HepG2 (cell line): ENCODE results near the gene VWCE. TPM values are rescaled to one million over a fixed set of nuclear protein-coding genes. Genes with fewer than 3 reads are reported as not detected.

Experiments used
- ARHGAP35 ChIP-seq: sonication (generic); formaldehyde crosslinking; IDR thresholded peaks from 2 replicates; pipeline ENCODE4 v1.9.0; 2022; ENCODE audit warnings: mild to moderate bottlenecking, inconsistent platforms, moderate library complexity, missing genetic modification reagents, borderline replicate concordance
- EP300 ChIP-seq, 3 experiments: sonication (generic) in 1 of 3; formaldehyde crosslinking in 1 of 3; IDR thresholded peaks; 2 replicates each; pipeline versions ENCODE4 v1.5.1 to v1.6.1; 2011 to 2020; ENCODE audit warnings: low read depth in 2 of 3, low read length in 2 of 3, borderline replicate concordance in 1 of 3, improper control_type of control experiment in 1 of 3, mild to moderate bottlenecking in 1 of 3, missing genetic modification reagents in 1 of 3, moderate library complexity in 1 of 3
- FOXK2 ChIP-seq: fragments of 450-650 bp; IDR thresholded peaks from 2 replicates; pipeline ENCODE4 v1.6.1; 2016
- KAT7 ChIP-seq: IDR thresholded peaks from 2 replicates; pipeline ENCODE4 v1.6.1; 2018; ENCODE audit warnings: borderline replicate concordance, missing compliant biosample characterization
- SOX6 ChIP-seq, 2 experiments: fragments of 450-650 bp in 1 of 2; sonication (generic) in 1 of 2; formaldehyde crosslinking in 1 of 2; IDR thresholded peaks; 2 replicates each; pipeline versions ENCODE4 v1.4.0 to v1.6.1; 2017 to 2020; ENCODE audit warnings: antibody characterized with exemption in 1 of 2, mild to moderate bottlenecking in 1 of 2, missing genetic modification reagents in 1 of 2
- ZNF160 ChIP-seq: sonication (generic); formaldehyde crosslinking; IDR thresholded peaks from 2 replicates; pipeline ENCODE4 v1.8.0; 2022; ENCODE audit warnings: mild to moderate bottlenecking, inconsistent platforms, missing genetic modification reagents
- ZNF619 ChIP-seq: sonication (generic); formaldehyde crosslinking; IDR thresholded peaks from 2 replicates; pipeline ENCODE4 v1.4.0; 2020; ENCODE audit warnings: mild to moderate bottlenecking, missing genetic modification reagents
- ZNF7 ChIP-seq: IDR thresholded peaks from 2 replicates; pipeline ENCODE4 v1.6.1; 2016; ENCODE audit warnings: missing biosample characterization, missing genetic modification reagents
- ZNF75D ChIP-seq: sonication (generic); formaldehyde crosslinking; IDR thresholded peaks from 2 replicates; pipeline ENCODE4 v1.8.1; 2023; ENCODE audit warnings: missing genetic modification reagents, mild to moderate bottlenecking, borderline replicate concordance
- ZSCAN22 ChIP-seq: sonication (generic); formaldehyde crosslinking; IDR thresholded peaks from 2 replicates; pipeline ENCODE4 v1.4.0; 2020; ENCODE audit warnings: mild to moderate bottlenecking, missing genetic modification reagents
- polyA plus RNA-seq, 8 experiments: library from polyadenylated mRNA; depleted of rRNA in 3 of 8; stranded (reverse) in 7 of 8; unstranded in 1 of 8; fragments of >200 nt; fragmentation: Illumina TruSeq in 4 of 8; extraction: Trizol in 4 of 8; gene quantifications; 2 replicates each; pipeline versions ENCODE4 v1.2.1 to v1.2.3, GENCODE V29; 2011 to 2016; ENCODE audit warnings: low read depth in 4 of 8, missing spikeins in 1 of 8, mixed read lengths in 1 of 8; ENCODE audit not compliant: insufficient read depth in 1 of 8
- total RNA-seq, 5 experiments: library from RNA; depleted of rRNA; stranded (reverse); fragments of >200 nt; fragmentation: Illumina TruSeq; extraction: Trizol; gene quantifications; 2 replicates each; pipeline ENCODE4 v1.2.3, GENCODE V29; 2016; ENCODE audit warnings: low read depth in 1 of 5
- TF ChIP-seq, protein P1 (sequence below): sonication (generic); formaldehyde crosslinking; IDR thresholded peaks from 2 replicates; pipeline ENCODE4 v1.5.1; 2020; ENCODE audit warnings: mild to moderate bottlenecking, missing genetic modification reagents, moderate library complexity
- TF ChIP-seq, protein P2 (sequence below): sonication (generic); formaldehyde crosslinking; conservative IDR thresholded peaks from 2 replicates; pipeline ENCODE4 v1.4.0; 2020; ENCODE audit warnings: mild to moderate bottlenecking, missing genetic modification reagents, moderate library complexity
- TF ChIP-seq, protein P3 (sequence below): sonication (generic); formaldehyde crosslinking; IDR thresholded peaks from 2 replicates; pipeline ENCODE4 v1.4.0; 2020; ENCODE audit warnings: missing genetic modification reagents, borderline replicate concordance

VWCE gene
- total and polyA plus RNA-seq, 2 of the 13 experiments (the other 11 are each of a cell fraction or from before 2014, with no cell fraction given), result 27.6 to 58.3 TPM

GRCh38 chr11:61332797-61333549, 37.9 kb upstream of the VWCE start, which contains the start of the genes DDB1 and TKFC (continued):
- TF ChIP-seq, protein P1, sequence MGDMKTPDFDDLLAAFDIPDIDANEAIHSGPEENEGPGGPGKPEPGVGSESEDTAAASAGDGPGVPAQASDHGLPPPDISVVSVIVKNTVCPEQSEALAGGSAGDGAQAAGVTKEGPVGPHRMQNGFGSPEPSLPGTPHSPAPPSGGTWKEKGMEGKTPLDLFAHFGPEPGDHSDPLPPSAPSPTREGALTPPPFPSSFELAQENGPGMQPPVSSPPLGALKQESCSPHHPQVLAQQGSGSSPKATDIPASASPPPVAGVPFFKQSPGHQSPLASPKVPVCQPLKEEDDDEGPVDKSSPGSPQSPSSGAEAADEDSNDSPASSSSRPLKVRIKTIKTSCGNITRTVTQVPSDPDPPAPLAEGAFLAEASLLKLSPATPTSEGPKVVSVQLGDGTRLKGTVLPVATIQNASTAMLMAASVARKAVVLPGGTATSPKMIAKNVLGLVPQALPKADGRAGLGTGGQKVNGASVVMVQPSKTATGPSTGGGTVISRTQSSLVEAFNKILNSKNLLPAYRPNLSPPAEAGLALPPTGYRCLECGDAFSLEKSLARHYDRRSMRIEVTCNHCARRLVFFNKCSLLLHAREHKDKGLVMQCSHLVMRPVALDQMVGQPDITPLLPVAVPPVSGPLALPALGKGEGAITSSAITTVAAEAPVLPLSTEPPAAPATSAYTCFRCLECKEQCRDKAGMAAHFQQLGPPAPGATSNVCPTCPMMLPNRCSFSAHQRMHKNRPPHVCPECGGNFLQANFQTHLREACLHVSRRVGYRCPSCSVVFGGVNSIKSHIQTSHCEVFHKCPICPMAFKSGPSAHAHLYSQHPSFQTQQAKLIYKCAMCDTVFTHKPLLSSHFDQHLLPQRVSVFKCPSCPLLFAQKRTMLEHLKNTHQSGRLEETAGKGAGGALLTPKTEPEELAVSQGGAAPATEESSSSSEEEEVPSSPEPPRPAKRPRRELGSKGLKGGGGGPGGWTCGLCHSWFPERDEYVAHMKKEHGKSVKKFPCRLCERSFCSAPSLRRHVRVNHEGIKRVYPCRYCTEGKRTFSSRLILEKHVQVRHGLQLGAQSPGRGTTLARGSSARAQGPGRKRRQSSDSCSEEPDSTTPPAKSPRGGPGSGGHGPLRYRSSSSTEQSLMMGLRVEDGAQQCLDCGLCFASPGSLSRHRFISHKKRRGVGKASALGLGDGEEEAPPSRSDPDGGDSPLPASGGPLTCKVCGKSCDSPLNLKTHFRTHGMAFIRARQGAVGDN (CRISPR knock-in tag), result peak; percentile 97
- TF ChIP-seq ZSCAN22 (CRISPR knock-in tag) (0 out of 2 replicates have a peak, but pooled peaks have one; percentile 51), ZNF619 (CRISPR knock-in tag) (peak; percentile 58; the same call in 1 of the 2 replicates), KAT7 (CRISPR knock-in tag) (peak; percentile 78), ZNF160 (CRISPR knock-in tag) (no peak; the same call in 1 of the 2 replicates), ZNF75D (CRISPR knock-in tag) (0 out of 2 replicates have a peak, but pooled peaks have one; percentile 32), ARHGAP35 (CRISPR knock-in tag) (no peak), FOXK2 (no peak), EP300 (IDR thresholded peaks at IDR 0.05; ENCODE audit: low read depth in 2 of 2, low read length in 2 of 2) (no peak; a peak in 1 of 4 replicates), EP300 (CRISPR knock-in tag; IDR thresholded peaks at IDR 0.05; ENCODE audit: borderline replicate concordance) (no peak; the same call in 1 of the 2 replicates), SOX6 (IDR thresholded peaks at IDR 0.05) (no peak), SOX6 (CRISPR knock-in tag; IDR thresholded peaks at IDR 0.05) (peak; percentile 42), ZNF7 (no peak)
- TF ChIP-seq, protein P2, sequence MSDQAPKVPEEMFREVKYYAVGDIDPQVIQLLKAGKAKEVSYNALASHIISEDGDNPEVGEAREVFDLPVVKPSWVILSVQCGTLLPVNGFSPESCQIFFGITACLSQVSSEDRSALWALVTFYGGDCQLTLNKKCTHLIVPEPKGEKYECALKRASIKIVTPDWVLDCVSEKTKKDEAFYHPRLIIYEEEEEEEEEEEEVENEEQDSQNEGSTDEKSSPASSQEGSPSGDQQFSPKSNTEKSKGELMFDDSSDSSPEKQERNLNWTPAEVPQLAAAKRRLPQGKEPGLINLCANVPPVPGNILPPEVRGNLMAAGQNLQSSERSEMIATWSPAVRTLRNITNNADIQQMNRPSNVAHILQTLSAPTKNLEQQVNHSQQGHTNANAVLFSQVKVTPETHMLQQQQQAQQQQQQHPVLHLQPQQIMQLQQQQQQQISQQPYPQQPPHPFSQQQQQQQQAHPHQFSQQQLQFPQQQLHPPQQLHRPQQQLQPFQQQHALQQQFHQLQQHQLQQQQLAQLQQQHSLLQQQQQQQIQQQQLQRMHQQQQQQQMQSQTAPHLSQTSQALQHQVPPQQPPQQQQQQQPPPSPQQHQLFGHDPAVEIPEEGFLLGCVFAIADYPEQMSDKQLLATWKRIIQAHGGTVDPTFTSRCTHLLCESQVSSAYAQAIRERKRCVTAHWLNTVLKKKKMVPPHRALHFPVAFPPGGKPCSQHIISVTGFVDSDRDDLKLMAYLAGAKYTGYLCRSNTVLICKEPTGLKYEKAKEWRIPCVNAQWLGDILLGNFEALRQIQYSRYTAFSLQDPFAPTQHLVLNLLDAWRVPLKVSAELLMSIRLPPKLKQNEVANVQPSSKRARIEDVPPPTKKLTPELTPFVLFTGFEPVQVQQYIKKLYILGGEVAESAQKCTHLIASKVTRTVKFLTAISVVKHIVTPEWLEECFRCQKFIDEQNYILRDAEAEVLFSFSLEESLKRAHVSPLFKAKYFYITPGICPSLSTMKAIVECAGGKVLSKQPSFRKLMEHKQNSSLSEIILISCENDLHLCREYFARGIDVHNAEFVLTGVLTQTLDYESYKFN (CRISPR knock-in tag), result peak; percentile 41; the same call in 1 of the 2 replicates
- TF ChIP-seq, protein P3, sequence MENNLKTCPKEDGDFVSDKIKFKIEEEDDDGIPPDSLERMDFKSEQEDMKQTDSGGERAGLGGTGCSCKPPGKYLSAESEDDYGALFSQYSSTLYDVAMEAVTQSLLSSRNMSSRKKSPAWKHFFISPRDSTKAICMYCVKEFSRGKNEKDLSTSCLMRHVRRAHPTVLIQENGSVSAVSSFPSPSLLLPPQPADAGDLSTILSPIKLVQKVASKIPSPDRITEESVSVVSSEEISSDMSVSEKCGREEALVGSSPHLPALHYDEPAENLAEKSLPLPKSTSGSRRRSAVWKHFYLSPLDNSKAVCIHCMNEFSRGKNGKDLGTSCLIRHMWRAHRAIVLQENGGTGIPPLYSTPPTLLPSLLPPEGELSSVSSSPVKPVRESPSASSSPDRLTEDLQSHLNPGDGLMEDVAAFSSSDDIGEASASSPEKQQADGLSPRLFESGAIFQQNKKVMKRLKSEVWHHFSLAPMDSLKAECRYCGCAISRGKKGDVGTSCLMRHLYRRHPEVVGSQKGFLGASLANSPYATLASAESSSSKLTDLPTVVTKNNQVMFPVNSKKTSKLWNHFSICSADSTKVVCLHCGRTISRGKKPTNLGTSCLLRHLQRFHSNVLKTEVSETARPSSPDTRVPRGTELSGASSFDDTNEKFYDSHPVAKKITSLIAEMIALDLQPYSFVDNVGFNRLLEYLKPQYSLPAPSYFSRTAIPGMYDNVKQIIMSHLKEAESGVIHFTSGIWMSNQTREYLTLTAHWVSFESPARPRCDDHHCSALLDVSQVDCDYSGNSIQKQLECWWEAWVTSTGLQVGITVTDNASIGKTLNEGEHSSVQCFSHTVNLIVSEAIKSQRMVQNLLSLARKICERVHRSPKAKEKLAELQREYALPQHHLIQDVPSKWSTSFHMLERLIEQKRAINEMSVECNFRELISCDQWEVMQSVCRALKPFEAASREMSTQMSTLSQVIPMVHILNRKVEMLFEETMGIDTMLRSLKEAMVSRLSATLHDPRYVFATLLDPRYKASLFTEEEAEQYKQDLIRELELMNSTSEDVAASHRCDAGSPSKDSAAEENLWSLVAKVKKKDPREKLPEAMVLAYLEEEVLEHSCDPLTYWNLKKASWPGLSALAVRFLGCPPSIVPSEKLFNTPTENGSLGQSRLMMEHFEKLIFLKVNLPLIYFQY (CRISPR knock-in tag), result peak; percentile 40; the same call in 1 of the 2 replicates
